COLO829 (cell line): ENCODE results near the gene TMEM178B.

ENCODE experiments used
- DNase-seq: peaks from one replicate; pipeline ENCODE4 v3.0.0; 2012; ENCODE audit warnings: low spot score

TMEM178B gene

DNA sequence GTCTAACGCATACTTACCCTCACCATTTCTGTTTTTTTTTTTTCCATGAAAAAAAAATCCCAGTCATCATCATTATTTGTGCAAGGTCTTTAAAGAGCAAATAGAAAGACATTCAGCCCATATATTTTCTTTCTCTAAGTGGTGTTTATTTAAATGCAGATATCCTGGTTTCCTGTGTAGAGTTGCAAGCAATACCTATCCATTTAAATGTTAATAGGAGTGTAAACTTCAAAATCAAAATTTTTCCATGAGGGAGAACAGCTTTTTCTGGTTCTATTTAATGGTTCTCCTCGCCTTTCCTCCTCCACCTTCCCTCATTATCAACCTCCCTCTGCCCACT is 357.2 kb downstream of the TMEM178B start:
- no peak for DNase-seq

DNA sequence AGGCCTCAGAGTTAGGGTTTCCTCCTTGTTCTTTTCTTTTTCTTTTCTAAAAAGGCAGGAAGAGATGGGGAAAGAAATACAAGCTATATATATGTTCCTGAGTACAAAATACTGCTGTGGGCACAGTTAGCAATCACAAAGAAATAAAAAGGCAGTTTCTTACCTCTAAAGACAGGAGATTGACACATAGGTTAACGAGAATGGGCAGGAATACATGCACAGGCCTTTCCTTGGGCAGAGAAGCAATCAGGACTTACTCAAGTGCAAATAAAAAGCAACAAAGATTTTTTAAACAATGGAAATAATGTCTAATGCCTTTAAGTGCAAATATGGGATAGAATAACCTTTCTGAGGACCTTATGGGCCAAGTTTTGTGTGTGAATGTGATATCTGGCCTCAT is 357.8 kb downstream of the TMEM178B start:
- no peak for DNase-seq

DNA sequence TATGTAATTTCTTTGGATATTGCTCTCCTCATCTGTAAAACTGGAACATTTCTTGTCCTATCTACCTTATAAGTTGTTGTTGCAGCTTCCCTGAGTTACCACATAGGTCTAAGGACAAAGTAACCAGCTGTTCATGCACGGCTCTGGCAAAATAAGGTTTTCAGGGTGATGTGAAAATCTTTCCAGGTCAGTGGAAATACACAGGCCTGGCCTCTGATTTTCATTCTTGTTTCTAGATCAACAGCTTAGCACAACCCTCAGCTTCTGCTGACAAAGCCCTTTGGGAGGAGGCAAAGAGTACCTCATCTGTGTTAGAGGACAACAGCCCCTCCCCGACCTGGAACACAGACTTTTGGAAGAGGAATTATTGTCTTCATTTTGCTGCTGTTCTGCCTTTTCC is 359.8 kb downstream of the TMEM178B start:
- DNase-seq, result no peak

DNA sequence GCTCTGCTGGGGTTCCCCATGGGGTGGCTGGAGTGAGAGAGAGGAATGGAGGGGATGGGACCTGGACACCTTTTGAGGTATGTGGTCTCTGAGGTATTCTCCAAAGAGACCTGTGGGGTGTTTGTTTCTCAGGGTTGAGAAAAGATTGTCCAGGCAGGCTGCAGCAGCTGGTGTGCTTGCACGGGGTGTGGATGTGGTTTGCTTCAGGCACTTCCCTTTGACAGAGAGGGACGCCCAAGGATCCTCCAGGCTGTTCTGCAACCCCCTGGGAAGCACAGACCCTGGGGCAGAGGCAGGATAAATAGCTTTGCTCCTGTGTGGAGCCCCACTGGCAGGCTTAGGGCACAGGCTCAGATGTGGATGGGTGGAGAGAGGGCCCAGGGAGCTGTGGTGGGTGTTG is 362.3 kb downstream of the TMEM178B start:
- DNase-seq, result no peak

DNA sequence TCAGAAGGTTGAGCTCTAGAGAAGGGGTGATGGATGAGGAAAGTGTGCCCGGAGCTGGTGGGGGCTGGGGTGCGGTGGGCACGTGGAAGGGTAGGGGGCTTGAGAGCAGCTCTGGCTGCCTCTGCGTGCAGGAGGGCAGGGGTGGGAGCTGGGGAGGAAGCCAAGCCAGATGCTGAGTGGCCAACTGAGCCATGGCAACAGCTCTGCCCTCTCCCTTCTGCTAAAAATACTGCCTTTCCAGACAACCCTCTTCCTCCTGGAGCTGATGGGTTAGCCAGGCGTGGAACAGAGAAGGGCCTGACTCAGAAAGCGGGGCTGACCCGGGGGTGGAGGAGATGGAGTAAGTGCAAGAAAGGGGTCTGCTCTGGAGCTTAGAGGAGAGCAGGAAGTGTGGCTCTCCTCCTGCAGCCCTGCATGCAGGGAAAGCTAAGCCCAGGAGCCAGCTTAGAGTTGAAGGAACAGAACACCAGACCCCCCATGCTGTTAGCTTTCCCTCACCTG is 362.8 kb downstream of the TMEM178B start:
- DNase-seq, result no peak

DNA sequence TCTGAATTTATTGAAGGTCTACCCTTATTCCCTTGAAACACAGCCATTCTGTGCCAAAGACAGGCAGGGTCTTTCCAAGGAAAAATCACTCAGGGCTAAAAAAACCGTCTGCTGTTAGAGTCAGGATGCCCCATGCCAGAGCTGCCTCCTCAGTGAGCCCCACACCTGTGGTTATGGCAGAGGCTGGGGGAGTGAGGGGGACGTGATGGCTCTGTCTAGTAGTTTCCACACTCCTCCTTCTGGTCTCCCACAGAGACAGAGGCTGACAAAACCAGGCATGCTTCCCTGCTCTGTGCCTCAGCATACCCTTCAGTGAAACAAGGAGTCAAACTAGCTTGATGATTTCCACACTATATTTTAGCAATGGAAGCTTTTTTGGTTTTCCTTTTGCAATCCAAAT is 365.3 kb downstream of the TMEM178B start:
- DNase-seq, result no peak

DNA sequence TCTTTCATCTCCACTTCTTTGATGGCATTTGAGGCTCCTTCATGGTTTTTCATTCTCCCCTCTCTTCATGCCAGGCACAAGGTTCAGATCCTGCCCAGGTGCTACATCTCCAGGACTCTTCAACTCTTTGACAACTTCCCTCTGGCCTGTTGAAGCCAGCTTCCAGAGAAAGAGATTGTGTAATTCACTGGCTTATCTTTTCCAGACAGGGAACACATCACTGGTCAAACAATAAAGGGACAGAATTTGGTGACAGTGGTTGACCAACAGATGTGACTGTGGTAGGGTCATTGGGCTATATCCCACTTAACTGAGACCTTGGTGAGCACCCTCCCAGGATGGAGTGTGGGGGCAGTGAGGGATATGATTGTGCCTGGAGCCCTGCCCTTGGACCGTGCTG is 365.9 kb downstream of the TMEM178B start:
- DNase-seq, result no peak

DNA sequence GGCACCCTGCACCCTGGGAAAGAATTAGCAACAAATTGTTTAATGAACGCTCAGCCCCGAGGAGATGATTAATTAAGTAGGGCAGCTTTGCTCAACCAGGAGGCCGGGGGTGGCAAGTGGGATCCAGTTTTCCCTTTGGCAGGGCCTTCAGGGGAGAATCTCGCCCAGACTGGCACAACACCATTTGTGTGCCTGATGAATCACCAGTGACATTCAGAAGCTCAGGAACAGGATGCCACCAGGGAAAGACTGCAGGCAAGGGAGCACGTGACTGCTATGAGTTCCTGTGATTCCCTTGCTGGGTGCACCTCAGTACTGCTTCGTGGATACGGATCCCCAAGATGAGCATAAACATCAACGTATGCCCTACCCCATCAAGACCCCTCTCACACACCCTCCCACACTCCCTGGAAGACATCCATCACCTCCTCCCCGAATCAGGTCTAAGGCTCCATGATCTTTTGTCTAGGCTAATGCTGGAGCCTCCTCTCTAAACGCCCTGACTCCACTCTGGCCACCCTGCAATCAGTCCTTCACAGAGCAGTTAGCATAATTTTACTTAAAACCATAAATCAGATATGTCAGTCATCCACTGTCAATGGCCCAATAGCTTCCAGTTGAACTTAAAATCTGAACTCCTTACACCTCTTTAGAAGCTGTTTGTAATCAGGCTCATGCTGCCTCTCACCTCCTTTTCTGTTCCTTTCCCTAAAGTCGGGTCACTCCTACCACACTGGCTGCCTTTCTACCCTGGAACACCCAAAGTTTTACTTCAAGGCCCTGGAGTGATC is 368.2 kb downstream of the TMEM178B start:
- no peak for DNase-seq

DNA sequence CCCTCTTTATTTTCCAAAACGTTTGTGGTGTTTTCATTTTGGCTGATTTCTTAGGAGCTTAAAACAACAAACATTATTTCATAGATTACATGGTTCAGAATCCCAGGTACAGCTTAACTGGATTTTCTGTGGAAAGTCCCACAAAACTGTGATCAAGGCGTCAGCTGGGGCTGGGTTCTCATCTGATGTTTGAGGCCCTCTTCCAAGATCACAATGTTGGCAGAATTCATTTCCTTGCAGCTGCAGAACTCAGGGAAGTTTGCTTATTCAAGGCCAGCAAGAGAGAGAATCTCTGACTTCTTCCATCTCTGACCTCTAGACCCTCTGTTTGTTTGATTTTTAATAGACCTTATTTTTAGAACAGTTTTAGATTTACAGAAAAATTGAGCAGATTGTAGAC is 368.9 kb downstream of the TMEM178B start:
- DNase-seq, result no peak

DNA sequence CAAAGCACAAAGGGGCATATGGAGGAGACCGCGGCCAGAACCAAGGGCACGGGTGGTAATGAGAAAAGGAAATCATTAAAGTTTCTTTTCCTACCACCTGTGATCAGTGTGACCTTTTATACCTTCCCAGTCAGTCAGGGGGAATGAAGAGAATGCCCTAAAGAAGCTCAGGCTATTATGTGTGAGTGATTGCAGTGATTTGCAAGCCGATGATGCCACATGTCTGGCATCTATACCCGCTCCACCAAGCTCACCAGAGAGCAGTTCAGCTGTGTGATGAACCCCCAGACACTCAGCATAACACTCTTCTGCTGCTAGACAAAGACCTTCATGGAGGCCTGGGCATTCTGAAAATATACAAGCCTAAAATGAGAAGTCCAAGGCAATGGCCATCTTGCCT is 371.1 kb downstream of the TMEM178B start:
- DNase-seq, result no peak

DNA sequence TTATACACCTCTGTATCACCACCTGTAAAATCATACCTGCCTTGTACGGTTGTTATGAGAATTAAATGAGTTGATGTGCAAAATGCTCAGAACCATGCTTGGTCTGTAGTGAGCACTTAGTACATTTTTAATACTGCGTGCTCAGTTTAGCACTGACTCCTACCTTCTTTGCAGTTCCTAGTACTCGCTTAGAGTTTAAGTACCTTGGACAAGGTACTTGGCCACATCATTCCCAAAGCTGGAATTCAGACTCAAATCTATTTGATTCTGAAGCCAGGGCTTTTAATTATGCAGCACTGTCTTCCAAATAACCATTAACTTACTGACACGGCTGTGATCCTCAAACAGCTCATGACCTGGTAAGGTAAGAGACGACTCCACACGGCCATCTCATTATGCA is 377.4 kb downstream of the TMEM178B start:
- no peak for DNase-seq

DNA sequence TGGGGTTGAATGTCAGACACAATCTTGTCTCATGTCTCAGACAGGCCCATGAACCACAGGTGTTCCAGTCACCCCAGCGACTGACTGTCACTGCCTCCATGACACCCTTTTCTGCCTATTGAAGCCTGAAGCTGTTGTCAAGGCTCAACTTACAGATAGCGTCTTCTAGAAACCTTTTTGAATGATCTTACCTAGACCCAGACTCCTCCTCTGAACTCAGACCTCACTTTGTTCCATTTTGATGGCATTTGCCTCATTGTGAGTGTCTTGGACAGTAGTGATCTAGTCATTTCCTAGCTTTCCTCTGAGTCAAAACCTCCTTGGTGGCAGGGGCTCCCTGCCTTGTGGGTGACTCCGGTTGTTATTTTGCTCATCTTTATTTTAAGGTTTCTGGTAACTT is 379.0 kb downstream of the TMEM178B start:
- no peak for DNase-seq

DNA sequence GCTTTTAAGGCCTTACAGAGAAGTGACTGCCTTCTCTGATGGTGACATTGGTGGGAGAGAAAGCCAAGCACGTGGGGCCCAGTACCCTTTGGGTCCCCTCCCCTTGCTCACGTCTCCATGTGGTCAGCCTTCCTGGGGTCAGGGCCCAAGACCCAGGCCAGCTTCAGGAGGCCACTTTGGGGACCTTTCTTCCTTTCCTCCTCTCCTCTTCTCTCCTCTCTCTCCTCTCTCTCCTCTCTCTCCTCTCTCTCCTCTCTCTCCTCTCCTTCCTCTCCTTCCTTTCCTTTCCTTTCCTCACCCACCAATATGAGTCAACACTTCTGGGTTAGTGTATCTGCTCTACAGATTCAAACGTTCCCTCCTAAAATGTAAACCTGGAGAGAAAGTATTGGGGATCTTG is 380.5 kb downstream of the TMEM178B start:
- no peak for DNase-seq

DNA sequence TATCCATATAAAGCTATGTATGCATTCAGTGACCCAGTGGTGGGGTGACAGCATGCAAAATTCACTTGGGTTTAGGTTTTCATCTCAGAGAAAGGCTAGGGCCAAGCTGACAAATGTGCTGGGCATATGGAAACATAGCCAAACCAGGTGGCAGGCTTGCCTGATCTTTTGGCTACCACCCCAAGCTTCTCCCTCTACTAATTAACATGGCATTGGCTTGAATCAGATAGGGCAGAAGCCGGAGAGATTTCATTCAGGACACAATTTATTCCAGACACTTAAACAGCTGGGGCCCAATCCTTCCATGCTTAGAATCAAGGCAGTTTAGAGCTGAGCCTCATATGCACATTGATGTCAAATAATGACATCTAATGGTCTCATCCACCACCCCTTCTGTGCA is 381.9 kb downstream of the TMEM178B start:
- no peak for DNase-seq

DNA sequence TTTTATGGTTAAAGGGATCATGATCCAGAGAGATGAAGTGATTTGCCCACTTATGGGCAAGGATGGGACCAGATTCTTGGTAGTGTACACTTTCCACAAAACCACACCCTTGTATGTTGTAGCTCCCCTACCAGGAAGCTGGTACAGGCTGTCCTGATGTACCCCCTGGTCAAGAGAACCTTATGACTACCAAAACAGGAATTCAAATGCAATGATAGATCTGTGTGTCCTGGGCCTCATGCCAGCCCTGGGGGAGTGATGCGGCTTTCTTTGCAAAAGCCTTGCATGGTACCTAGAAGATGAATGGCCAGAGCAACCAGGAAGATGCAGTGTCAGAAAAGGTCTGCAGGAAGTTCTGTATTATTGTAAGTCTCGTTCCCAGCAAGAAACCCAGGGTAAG is 382.4 kb downstream of the TMEM178B start:
- DNase-seq, result no peak

DNA sequence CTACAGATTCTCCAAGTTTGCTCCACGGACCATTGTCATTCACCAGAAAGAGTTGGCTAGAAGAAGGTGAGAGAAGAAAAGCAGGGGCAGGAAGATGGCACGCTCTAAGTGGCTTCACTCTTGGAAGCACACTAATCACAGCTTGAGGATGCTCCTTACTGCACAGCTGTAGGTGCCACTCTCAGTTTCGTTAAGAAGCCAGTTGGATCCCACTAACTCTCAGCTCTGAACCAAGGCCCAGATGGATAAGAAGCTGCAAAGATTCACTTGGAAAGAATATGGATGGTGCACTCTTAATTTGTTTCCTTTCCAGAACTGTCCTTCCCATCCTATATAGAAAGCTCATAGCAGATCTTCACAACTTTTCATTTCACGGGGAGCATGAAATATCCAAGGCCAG is 382.8 kb downstream of the TMEM178B start:
- no peak for DNase-seq

DNA sequence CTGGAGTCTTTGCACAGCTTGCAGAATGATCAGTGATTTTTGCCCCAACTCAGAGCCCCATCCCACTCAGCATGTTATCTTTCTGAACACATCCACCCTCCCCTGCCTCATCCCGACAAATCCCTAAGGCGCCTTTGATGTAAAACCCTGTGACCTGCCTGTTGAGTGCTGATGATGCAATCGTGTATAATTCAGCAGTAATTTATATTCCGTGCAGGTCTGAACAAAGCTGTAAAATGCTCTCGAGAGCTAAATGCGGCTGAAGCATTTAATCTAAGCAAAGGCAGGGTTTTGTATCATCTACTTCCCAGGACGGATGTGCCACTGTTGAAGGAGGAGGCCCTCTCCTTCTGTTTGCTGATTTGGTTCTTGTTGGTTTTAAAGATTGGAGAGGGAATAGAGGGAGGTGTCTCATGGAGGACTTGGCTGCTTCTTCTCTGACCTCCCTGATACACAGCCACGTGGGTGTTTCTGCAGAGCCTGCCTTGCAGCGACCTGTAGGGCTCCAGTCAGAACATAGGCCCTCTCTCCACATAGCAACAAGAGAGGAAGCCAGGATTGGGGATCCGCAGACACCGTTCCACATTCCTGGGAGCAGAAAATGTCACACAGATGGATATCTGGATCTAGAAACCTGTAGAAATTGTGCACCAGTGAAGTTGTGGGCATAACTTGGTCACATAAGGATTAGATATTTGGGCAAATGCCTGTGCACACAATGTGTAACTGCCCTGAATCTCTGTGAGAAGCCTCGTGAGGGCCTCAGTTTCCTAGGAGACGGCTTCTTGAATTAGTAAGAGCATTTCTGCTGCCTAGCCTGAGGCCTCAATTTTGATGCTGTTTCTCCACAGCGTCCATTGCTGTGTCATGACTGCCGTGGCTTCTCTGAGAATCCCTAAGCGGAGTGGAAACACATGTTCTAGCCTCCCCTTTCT is 387.2 kb downstream of the TMEM178B start:
- no peak for DNase-seq

DNA sequence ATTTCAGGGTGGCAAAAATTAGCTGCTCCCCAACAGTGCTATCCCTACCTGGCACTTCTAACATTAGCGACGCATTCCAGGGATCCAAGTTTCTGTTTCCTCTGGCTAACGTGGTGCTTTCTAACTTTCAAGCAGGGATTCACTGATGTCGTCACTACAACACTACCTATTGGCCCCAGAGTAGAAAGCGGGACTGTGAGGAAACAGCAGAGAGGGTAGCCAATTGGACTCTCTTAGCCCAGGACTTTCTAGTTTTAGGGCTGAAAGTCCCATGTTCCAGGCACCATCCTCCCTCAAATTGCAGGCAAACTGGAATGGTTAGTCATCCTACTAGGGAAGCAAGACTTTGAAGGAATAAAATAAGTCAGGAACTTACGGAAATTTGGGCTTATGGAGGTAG is 388.1 kb downstream of the TMEM178B start:
- DNase-seq, result no peak

DNA sequence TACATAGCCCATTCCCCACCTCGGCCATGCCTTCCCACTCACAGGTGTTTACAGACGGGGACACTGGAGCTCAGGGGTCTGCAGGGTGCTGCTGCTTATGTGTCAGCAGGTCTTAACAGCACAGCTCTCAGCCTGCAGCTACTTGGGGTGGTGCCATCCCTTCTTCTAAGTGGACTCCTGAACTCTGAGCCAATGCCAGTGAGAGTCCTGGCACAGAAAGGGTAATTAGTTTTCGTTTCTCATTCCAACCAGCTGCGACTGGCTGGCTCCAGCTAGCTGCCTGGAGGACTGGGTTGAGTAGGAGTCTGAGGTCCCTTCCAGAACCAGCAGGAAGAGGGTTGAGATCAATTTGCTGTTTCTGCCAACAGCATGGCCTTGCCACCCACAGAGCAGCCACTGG is 389.1 kb downstream of the TMEM178B start:
- DNase-seq, result no peak

DNA sequence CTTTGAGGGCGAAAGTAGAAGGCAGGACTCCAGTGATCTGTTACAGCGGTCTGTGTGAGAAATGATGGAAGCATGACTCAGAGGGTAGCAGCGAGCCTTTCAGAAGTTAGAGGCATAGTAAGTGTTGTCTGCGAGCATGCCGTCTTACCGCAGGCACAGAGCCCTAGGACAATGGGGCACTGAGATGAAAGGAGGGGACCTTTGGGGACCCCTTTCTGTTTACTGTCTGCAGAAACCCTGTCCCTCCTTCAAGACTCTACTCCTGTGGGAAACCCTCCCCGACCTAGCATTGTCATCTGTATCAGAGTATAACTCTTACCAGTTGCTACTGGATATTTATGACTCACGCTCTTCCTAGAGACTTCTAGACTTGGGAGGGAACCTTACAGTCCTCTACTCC is 390.1 kb downstream of the TMEM178B start:
- peak; percentile 63 for DNase-seq

DNA sequence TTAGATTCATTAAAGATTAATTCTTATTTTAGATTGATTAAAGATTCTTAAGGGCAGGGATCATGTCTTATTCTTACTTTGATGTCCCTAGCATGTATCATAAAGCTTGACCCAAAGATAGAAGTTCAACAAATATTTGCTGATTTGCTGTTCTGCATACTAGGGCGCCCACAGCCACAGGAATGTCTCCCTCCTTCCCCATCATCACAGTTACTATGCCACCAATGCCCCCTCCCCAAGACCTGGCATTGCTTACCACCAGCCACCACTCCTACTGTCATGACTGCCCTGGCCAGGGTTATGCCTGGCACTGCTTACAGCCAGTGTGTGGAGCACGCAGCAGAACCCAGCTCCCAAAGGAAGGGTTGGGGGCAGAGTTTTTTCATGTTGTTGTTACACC is 390.7 kb downstream of the TMEM178B start:
- no peak for DNase-seq

DNA sequence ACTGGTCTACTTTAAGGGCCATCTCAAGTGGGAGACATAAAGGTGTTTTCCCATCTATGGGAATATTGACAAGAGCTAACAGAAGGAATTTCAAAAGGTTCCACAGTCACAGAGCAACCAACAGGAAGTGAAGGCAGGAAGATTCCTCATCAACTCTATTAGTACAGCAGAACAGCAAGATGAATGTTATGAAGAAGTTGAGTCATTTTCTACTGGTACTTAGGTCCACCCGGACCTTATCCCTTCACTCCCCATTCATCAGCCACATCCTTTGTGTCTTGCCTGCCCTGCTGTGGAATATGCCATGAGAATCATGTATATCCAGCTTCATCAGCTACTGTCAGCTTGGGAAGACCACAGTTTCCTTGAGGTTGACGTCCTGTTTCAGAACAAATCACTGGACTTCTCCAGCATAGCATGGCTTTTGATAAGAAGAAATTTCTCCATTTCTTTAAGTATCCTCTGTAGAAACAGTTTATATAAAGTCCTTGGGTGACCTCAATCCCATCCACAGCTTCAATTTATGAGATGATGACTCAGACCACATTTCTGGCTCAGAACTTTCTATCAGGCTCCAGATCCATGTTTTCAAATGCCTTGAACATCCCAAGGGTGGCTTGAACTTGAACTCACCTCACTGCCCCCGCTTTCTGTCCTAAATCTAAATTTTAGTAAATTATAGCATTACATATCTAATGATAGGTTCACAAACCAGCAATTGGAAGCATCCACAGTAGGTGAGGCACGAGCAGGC is 392.5 kb downstream of the TMEM178B start:
- DNase-seq, result no peak

DNA sequence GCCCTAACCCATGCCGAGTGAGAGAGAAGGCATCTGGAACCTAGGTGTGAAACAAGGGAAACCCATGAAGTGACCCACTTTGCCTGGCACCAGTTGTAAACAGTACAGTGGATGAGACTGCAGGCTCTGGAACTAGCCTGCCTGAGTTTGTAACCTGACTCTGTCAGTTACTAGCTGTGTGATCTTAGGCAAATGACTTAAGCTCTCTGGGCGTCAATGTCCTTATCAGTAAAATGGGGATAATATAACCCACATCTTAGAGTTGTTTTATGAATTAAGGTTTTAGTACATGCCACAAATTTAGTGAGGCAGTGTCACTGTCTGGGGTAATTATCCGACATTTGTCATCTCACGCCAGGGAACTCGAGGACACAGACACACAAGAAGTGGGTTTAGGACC is 394.5 kb downstream of the TMEM178B start:
- DNase-seq, result no peak
